ENCODE data around the gene ZNF827. TPM values are rescaled to one million over a fixed set of nuclear protein-coding genes. Genes with fewer than 3 reads are reported as not detected.

The ZNF827 gene
- total RNA-seq, 1 donor from 2014 or later: 116 TPM

GRCh38 chr4:145730026-145730425 lies 208.6 kb downstream of the ZNF827 start:
- no peak overlapping the region for H3K4me3 Mint-ChIP-seq
- no peaks in the 10 kb centered on the region for H3K36me3 Mint-ChIP-seq
- DNase-seq (ENCODE audit: low spot score in 2 of 2, unreplicated experiment in 2 of 2): no peak
- TF ChIP-seq CTCF (IDR thresholded peaks at IDR 0.05; ENCODE audit: unreplicated experiment): no peak
- peaks cover 30% of the 10 kb centered on the region for H3K4me1 Mint-ChIP-seq
- H3K27ac Mint-ChIP-seq: peak overlapping the region; percentile 22
- H3K27me3 Mint-ChIP-seq (ENCODE audit: low read depth): no peaks in the 10 kb centered on the region
- H3K9me3 Mint-ChIP-seq: no peaks in the 10 kb centered on the region

- Mint-ChIP-seq H3K27ac (no peak overlapping the region), H3K4me1 (peaks cover 17% of the 10 kb centered on the region), H3K27me3 (ENCODE audit: low read depth) (no peaks in the 10 kb centered on the region), H3K36me3 (no peaks in the 10 kb centered on the region), H3K9me3 (peaks cover 12% of the 10 kb centered on the region), H3K4me3 (no peak overlapping the region)
- TF ChIP-seq CTCF (IDR thresholded peaks at IDR 0.05; ENCODE audit: unreplicated experiment): no peak
- DNase-seq (ENCODE audit: low spot score in 2 of 2, unreplicated experiment in 2 of 2): no peak
Measured at GRCh38 chr4:145723336-145723735, 215.3 kb downstream of the ZNF827 start.

GRCh38 chr4:145722561-145722960 lies 216.1 kb downstream of the ZNF827 start:
- DNase-seq (ENCODE audit: low spot score in 2 of 2, unreplicated experiment in 2 of 2): no peak
- Mint-ChIP-seq H3K9me3 (peaks cover 12% of the 10 kb centered on the region), H3K27me3 (ENCODE audit: low read depth) (no peaks in the 10 kb centered on the region), H3K4me1 (peaks cover 23% of the 10 kb centered on the region), H3K4me3 (no peak overlapping the region), H3K27ac (no peak overlapping the region), H3K36me3 (no peaks in the 10 kb centered on the region)
- TF ChIP-seq CTCF (IDR thresholded peaks at IDR 0.05; ENCODE audit: unreplicated experiment): no peak

- no peak for DNase-seq (ENCODE audit: low spot score in 2 of 2, unreplicated experiment in 2 of 2)
- Mint-ChIP-seq H3K9me3 (peaks cover 12% of the 10 kb centered on the region), H3K36me3 (no peaks in the 10 kb centered on the region), H3K4me1 (peaks cover 34% of the 10 kb centered on the region), H3K4me3 (no peak overlapping the region), H3K27ac (no peak overlapping the region), H3K27me3 (ENCODE audit: low read depth) (no peaks in the 10 kb centered on the region)
- TF ChIP-seq CTCF (IDR thresholded peaks at IDR 0.05; ENCODE audit: unreplicated experiment): no peak
Measured at GRCh38 chr4:145720656-145721055, 218.0 kb downstream of the ZNF827 start.

- Mint-ChIP-seq H3K4me3 (no peak overlapping the region), H3K36me3 (no peaks in the 10 kb centered on the region), H3K27me3 (ENCODE audit: low read depth) (no peaks in the 10 kb centered on the region), H3K9me3 (peaks cover 12% of the 10 kb centered on the region), H3K4me1 (peaks cover 34% of the 10 kb centered on the region), H3K27ac (no peak overlapping the region)
- DNase-seq (ENCODE audit: low spot score in 2 of 2, unreplicated experiment in 2 of 2): no peak
- TF ChIP-seq CTCF (IDR thresholded peaks at IDR 0.05; ENCODE audit: unreplicated experiment): no peak
Measured at GRCh38 chr4:145719752-145720624, 218.6 kb downstream of the ZNF827 start.

Measured in mesothelial cell of epicardium (in vitro differentiated cells).